Measurements from ENCODE around the gene GPSM1.

The GPSM1 gene

GRCh38 chr9:136331556-136332481, 4.5 kb downstream of the GPSM1 start:
- no peak for DNase-seq (ENCODE audit: low read depth in 2 of 2)

GRCh38 chr9:136332482-136332983, 5.2 kb downstream of the GPSM1 start:
- DNase-seq (ENCODE audit: low read depth in 2 of 2) = no peak

- no peak for DNase-seq (ENCODE audit: low read depth in 2 of 2)
These were observed 5.7 kb downstream of the GPSM1 start for GRCh38 chr9:136333045-136333444.

GRCh38 chr9:136333486-136333885, 6.1 kb downstream of the GPSM1 start:
- DNase-seq (ENCODE audit: low read depth in 2 of 2) = no peak

GRCh38 chr9:136334541-136334940, 7.2 kb downstream of the GPSM1 start:
- DNase-seq (ENCODE audit: low read depth in 2 of 2) = no peak

DNA sequence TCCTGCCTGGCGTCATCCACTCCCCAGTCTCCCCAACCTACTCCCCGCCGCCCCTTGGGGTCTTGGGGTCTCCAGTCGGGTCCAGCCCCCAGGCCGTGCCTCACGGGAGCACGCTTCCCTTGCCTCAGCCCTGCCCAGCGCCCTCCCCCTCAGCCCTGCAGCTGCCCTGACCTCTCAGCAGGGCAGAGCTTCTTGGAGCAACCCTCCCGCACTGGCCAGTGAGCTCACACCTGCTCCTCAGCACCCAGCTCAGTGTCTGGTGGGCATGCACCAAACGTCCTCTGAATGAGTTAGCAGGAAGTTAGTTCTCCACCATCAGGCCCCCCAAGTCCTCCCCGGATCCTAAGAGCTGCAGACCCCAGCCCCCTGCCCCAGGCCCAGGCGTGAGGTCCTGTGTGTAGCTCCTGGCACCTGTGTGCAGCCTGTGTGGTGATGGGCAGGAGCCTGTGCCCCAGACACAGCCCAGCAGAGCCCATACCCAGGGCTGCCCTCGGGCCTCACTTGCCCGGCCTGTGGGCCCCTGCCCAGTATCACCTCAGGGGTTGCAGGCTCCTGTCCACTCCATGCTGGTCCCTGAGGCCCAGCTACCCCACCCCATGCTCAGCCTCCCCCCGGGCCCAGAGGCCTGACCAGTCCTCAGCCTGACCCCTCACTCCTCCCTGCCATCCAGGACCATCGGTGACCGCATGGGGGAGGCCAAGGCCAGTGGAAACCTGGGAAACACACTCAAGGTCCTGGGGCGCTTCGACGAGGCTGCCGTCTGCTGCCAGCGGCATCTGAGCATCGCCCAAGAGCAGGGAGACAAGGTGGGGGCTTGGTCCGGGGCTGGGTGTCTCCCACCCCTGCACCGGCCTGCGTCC, 8.2 kb downstream of the GPSM1 start:
- DNase-seq (ENCODE audit: low read depth in 2 of 2) = no peak

GRCh38 chr9:136336156-136336870, 9.0 kb downstream of the GPSM1 start:
- DNase-seq (ENCODE audit: low read depth in 2 of 2) = no peak

DNA sequence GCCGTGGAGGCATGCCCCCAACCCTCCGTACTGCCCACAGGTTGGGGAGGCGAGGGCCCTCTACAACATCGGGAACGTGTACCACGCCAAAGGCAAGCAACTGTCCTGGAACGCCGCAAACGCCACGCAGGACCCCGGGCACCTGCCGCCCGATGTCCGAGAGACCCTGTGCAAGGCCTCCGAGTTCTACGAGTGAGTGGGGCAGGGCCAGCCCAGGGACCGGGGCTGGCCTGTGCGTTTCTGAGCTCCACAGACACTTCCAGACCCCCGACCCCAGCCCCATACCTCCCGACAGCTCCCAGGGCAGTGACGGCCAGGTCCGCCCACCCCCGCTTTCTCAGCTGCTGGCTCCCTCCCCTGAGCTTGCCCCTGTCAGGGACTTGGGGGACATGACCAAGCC, 9.5 kb downstream of the GPSM1 start:
- DNase-seq (ENCODE audit: low read depth in 2 of 2) = no peak

DNA sequence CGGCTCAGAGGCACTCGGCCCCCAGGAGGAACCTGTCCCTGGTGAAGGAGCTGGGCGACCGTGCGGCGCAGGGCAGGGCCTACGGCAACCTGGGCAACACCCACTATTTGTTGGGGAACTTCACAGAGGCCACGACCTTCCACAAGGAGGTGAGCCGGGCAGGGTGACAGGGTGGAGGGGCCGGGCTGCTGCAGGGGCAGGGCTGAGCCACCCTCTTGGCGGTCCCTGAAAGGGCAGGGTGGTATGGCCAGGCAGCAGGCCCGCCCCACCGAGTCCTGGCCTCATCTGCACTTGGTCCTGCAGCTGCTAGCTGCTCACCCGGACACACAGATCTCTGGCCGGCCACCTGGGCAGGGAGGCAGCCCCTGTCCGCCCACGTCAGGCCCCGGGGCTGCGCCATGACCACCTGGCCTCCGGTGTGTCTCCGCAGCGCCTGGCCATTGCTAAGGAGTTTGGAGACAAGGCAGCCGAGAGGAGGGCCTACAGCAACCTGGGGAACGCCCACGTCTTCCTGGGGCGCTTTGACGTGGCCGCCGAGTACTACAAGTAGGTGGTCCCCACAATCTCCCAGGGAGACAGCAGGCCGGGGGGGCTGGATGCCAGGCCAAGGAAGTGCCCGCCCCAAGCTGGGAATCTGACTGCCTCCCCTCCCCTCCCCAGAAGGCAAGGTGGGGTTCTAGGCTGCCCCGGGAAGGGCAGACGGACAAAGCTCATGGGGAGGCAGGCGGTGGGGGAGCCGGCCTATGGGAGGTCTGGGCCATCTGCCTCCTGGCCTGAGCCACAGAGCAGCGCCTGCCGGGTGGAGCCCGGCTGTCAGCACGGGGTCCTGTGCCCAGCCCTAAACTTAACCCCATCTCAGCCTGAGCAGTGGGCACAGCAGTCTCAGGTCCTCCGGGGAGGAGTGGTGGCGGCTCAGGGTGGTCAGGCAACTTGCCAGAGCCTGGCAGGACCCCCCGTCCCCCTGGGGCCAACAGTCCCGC, 10.4 kb downstream of the GPSM1 start:
- no peak for DNase-seq (ENCODE audit: low read depth in 2 of 2)

GRCh38 chr9:136338511-136338910, 11.2 kb downstream of the GPSM1 start:
- no peak for DNase-seq (ENCODE audit: low read depth in 2 of 2)

DNA sequence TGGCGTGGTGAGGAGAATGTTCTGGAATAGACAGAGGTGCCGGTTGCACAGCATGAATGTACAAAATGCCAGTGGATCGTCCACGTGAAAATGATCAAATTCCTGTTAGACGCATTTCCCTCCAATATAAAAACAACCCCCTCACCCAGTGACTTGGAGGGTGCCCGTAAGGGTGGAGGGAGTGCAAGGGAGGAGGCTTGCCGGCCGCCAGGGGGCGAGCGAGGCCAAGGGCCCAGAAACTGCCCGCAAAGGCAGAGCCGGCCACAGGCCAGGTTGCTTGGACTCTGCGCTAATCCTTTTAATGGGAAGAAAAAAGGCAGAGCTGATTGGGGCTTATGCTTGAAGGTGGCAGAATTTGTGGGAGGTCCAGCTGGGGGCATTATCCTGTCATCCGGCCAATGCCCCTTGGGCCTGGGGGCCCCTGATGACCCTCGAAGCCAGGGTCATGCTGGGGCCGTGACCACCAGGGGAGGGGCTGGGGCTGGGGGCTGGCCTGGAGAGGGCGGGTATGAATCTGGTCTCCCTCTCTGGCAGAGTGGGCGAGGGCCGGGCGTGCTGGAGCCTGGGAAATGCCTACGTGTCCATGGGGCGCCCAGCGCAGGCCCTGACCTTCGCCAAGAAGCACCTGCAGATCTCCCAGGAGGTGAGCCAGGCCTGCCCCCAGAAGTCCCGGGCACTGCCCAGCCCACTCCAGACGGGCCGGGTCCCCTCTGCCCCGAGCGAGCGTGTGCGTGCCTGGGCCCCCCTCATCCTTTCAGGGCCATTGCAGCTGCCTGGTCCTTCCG, 12.0 kb downstream of the GPSM1 start:
- no peak for DNase-seq (ENCODE audit: low read depth in 2 of 2)

DNA sequence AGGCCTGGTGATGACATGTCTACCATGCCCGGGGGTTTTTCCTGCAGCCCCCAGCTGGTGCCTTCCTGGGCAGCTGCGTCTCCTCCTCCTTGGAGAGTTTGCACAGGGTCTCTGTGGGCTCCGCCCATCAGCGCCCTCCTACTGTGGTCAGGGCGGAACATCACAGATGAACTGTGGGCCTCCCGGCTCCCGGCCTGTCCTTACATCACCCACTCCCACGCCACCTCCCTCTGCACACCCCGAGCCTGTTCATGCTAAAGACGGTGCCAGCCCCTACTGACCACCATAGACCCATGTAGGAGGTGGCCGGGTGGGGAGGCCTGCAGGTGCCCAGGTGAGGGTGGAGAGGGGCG, 12.6 kb downstream of the GPSM1 start:
- DNase-seq (ENCODE audit: low read depth in 2 of 2) = no peak

- no peak for DNase-seq (ENCODE audit: low read depth in 2 of 2)
These were observed 13.2 kb downstream of the GPSM1 start for GRCh38 chr9:136340356-136341041.

- DNase-seq (ENCODE audit: low read depth in 2 of 2) = no peak
These were observed 13.8 kb downstream of the GPSM1 start for GRCh38 chr9:136341042-136341655.

DNA sequence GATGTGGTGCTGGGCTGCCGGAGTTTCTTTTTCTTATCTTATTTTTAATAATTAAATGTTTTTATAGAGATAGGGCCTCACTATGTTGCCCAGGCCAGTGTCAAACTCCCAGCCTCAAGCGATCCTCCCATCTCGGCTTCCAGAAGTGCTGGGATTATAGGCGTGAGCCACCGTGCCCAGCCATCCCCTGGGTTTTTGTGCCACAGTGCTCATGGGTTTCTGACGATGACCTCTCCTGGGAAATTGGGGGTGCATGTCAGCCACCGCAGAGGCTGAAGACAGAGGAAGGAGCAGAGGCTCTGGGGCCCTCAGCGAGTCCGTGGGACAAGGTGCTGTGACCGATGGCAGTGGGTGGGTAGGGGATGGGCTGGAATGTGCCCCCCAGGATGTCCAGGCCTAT, 14.4 kb downstream of the GPSM1 start:
- DNase-seq (ENCODE audit: low read depth in 2 of 2) = no peak

DNA sequence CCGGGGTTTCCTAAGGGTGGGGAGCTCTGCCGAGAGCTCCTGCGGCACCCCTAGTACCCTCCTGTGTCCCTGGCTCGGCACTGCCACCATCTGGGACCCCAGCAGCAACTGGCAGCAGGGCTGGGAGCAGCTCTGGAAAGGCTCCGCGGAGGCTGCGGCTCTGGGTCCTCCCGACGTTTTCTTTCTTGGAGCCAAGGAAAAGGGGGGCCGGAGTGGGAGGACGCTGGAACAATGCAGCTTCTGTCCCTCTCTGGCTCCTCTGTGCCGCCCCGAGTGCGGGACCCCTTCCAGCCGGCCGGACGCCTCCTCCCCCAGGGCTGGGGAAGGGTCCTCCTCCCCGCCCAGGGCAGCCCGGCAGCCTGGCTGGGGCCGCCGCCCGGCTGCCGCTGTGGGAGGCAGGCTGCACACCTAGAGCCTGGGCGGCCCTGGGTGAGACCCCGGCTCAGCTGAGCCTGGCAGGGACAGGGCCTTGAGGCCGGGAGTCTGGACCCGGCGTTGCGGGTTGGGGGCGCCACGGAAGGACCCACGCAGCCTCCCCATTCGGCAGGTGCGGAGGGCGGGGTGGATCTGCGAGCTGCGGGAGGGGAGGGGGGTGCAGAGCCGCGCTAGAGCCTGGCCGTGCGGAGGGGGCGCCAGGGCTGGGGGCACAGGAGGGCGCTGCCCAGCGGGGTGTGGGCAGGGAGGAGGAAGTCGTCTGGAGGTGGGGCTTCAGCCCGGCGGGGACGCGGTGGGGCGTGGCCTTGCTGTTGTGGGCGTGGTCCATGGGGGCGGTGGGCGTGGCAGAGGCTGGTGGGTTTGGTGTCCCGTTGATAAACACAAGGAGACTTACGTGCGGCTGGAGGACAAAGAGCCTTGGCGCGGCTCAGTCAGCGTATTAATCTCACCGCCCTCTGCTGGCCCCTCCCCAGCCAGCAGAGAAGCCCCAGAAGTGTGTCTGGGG, 15.1 kb downstream of the GPSM1 start:
- peak; percentile 40 to 60 for DNase-seq (ENCODE audit: low read depth in 2 of 2)

GRCh38 chr9:136343121-136343883, 16.0 kb downstream of the GPSM1 start:
- DNase-seq (ENCODE audit: low read depth in 2 of 2) = no peak

Measured in activated CD4-positive, alpha-beta T cell treated with anti-CD3 and anti-CD28 coated beads for 24 hours (primary cell).